ENCODE measurements around the gene DESI1.

- TF ChIP-seq CTCF (IDR thresholded peaks at IDR 0.05 in 2 of 3, conservative IDR thresholded peaks at IDR 0.05 in 1 of 3; ENCODE audit: borderline replicate concordance in 1 of 3, insufficient read depth in 1 of 3, low read depth in 2 of 3, low read length in 2 of 3) (no peak), SIN3A (IDR thresholded peaks at IDR 0.05; ENCODE audit: low read depth) (no peak), RAD21 (IDR thresholded peaks at IDR 0.05; ENCODE audit: low read depth) (no peak), MAX (IDR thresholded peaks at IDR 0.05) (no peak), EZH2 (IDR thresholded peaks at IDR 0.05) (no peak), YY1 (IDR thresholded peaks at IDR 0.05; ENCODE audit: extremely low read depth, insufficient replicate concordance, low read depth, low read length) (no peak), POLR2AphosphoS5 (IDR thresholded peaks at IDR 0.05; ENCODE audit: low read depth, low read length) (no peak), ATF3 (IDR thresholded peaks at IDR 0.05) (no peak), ELF1 (IDR thresholded peaks at IDR 0.05; ENCODE audit: borderline replicate concordance, low read depth) (no peak), POLR2A (IDR thresholded peaks at IDR 0.05; ENCODE audit: borderline replicate concordance, extremely low read depth, insufficient read depth, insufficient read length) (no peak), ZBTB33 (IDR thresholded peaks at IDR 0.05; ENCODE audit: extremely low read depth, insufficient replicate concordance, low read length) (no peak)
Measured at GRCh38 chr22:41557401-41558240, 63.2 kb downstream of the DESI1 start.

All from HCT116 (cell line).